Keratinocyte (primary cell): ENCODE data around the gene SKA1. TPM values are rescaled to one million over a fixed set of nuclear protein-coding genes. Genes with fewer than 3 reads are reported as not detected.
A peak's percentile ranks its signal among the peaks of the same experiment; 100 is the strongest.
"Not testable (repeated sequence)": the region's sequence is repeated elsewhere in the genome, so short reads cannot be mapped to it uniquely, and the experiment has no call there.

Source experiments
- DNase-seq: peaks from one replicate; pipeline ENCODE4 v3.0.0-alpha.2; 2011; ENCODE audit warnings: low read depth, missing footprints, low spot score
- FAIRE-seq: peaks from 2 replicates; lab custom pipeline; 2011; peaks lifted over from hg19 to GRCh38; lab: Jason Lieb, UNC
- H2AFZ ChIP-seq: 2 replicates; pipeline ENCODE4 v1.6.0; 2012; ENCODE audit warnings: low read length, control low read depth, inconsistent platforms; ENCODE audit not compliant: control insufficient read depth
- H3K27ac ChIP-seq: 2 replicates; pipeline ENCODE4 v1.5.1; 2011; ENCODE audit warnings: low read length; ENCODE audit not compliant: control insufficient read depth, insufficient read depth
- H3K27me3 ChIP-seq: 3 replicates; pipeline ENCODE4 v1.6.0; 2011; ENCODE audit warnings: low read length; ENCODE audit not compliant: control insufficient read depth, insufficient read depth; ENCODE audit errors: extremely low read depth
- H3K36me3 ChIP-seq, 2 experiments: 2 replicates in 1 of 2; 3 replicates in 1 of 2; pipeline ENCODE4 v1.5.1; 2011; ENCODE audit warnings: low read length in 2 of 2, mild to moderate bottlenecking in 1 of 2; ENCODE audit not compliant: control insufficient read depth in 2 of 2, insufficient read depth in 2 of 2; ENCODE audit errors: extremely low read depth in 1 of 2
- H3K4me1 ChIP-seq: 3 replicates; pipeline ENCODE4 v1.5.1; 2011; ENCODE audit warnings: low read length; ENCODE audit not compliant: control insufficient read depth, insufficient read depth; ENCODE audit errors: extremely low read depth
- H3K4me2 ChIP-seq: 3 replicates; pipeline ENCODE4 v1.6.0; 2011; ENCODE audit warnings: low read depth, low read length; ENCODE audit not compliant: control insufficient read depth, insufficient read depth; ENCODE audit errors: extremely low read depth
- H3K4me3 ChIP-seq, 3 experiments: fragments of 200-600 bp in 1 of 3; sonication (generic) in 1 of 3; 2 replicates in 2 of 3; 3 replicates in 1 of 3; pipeline ENCODE4 v1.5.1; 2011 to 2016; ENCODE audit warnings: low read length in 3 of 3, mild to moderate bottlenecking in 3 of 3, control low read depth in 2 of 3, inconsistent platforms in 1 of 3, low read depth in 1 of 3, mixed read lengths in 1 of 3, mixed run types in 1 of 3, moderate library complexity in 1 of 3; ENCODE audit not compliant: control insufficient read depth in 2 of 3, insufficient read depth in 2 of 3; ENCODE audit errors: extremely low read depth in 1 of 3
- H3K79me2 ChIP-seq: 2 replicates; pipeline ENCODE4 v1.6.0; 2012; ENCODE audit warnings: low read length; ENCODE audit not compliant: control insufficient read depth, insufficient read depth
- H3K9ac ChIP-seq: 3 replicates; pipeline ENCODE4 v1.6.0; 2011; ENCODE audit warnings: low read length; ENCODE audit not compliant: control insufficient read depth, insufficient read depth; ENCODE audit errors: extremely low read depth
- H3K9me1 ChIP-seq: 3 replicates; pipeline ENCODE4 v1.6.0; 2011; ENCODE audit warnings: low read length; ENCODE audit not compliant: control insufficient read depth, insufficient read depth; ENCODE audit errors: extremely low read depth
- H3K9me3 ChIP-seq: 2 replicates; pipeline ENCODE4 v1.5.1; 2012; ENCODE audit warnings: low read depth, low read length; ENCODE audit not compliant: control insufficient read depth
- H4K20me1 ChIP-seq: 3 replicates; pipeline ENCODE4 v1.6.0; 2011; ENCODE audit warnings: low read length; ENCODE audit not compliant: control insufficient read depth, insufficient read depth; ENCODE audit errors: extremely low read depth
- EZH2 ChIP-seq: IDR thresholded peaks from one replicate; pipeline ENCODE4 v1.6.1; 2012; ENCODE audit warnings: inconsistent platforms, mild to moderate bottlenecking, low read length, moderate library complexity
- dilution Hi-C: fragments of 300-500 bp; cut with MboI; formaldehyde crosslinking; loops from one replicate; pipeline ENCODE4 v1.7.0; 2020; ENCODE audit warnings: low sequenced_read_pairs; ENCODE audit not compliant: extremely low pct_ligation_motif_present
- polyA plus RNA-seq, 5 experiments: library from polyadenylated mRNA; depleted of rRNA in 3 of 5; stranded (reverse) in 3 of 5; stranded (forward) in 1 of 5; unstranded in 1 of 5; fragments of >200 nt; gene quantifications; 1 replicate in 1 of 5; 2 replicates in 3 of 5; 3 replicates in 1 of 5; pipeline versions ENCODE4 v1.2.1 to v1.2.3, GENCODE V29; 2011 to 2012; ENCODE audit warnings: missing spikeins in 2 of 5, low read depth in 1 of 5, low replicate concordance in 1 of 5
- TF ChIP-seq, protein P1 (sequence below), 3 experiments: IDR thresholded peaks in 1 of 3; conservative IDR thresholded peaks in 1 of 3; optimal IDR thresholded peaks in 1 of 3; 2 replicates in 2 of 3; 3 replicates in 1 of 3; pipeline versions ENCODE3 to v1.5.1; 2011; ENCODE audit warnings: low read length in 3 of 3, mild to moderate bottlenecking in 3 of 3, moderate library complexity in 2 of 3, control low read depth in 1 of 3, inconsistent platforms in 1 of 3; ENCODE audit not compliant: insufficient read depth in 2 of 3; ENCODE audit errors: extremely low read depth in 1 of 3

The SKA1 gene
- polyA plus RNA-seq, 1 donor (not counting 4 experiments of a cell fraction or from before 2014, with no cell fraction given), result 8.4 TPM

DNA sequence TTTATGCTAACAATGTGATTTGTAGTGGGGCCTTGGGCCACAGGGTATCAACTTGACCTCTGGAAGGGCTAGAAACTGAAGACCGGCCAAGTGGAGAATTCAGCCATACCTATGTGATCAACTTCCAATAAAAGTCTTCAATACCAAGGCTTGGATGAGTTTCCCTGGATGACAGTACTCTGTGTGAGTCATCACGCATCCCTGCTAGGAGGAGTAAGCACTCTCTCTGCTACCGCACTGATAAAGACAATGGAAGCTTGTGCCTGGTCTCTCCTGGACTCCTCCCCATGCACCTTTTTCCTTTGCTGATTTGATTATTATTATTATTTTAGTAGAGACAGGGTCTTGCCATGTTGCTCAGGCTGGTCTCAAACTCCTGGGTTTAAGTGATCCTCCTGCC, 58.1 kb downstream of the SKA1 start:
- no peaks in the 10 kb centered on the region for H3K9me1 ChIP-seq
- H3K4me2 ChIP-seq, result no peak overlapping the region
- no peak overlapping the region for H3K27ac ChIP-seq
- H3K4me3 ChIP-seq, result no peak overlapping the region
- no peak for TF ChIP-seq EZH2
- TF ChIP-seq, protein P1, sequence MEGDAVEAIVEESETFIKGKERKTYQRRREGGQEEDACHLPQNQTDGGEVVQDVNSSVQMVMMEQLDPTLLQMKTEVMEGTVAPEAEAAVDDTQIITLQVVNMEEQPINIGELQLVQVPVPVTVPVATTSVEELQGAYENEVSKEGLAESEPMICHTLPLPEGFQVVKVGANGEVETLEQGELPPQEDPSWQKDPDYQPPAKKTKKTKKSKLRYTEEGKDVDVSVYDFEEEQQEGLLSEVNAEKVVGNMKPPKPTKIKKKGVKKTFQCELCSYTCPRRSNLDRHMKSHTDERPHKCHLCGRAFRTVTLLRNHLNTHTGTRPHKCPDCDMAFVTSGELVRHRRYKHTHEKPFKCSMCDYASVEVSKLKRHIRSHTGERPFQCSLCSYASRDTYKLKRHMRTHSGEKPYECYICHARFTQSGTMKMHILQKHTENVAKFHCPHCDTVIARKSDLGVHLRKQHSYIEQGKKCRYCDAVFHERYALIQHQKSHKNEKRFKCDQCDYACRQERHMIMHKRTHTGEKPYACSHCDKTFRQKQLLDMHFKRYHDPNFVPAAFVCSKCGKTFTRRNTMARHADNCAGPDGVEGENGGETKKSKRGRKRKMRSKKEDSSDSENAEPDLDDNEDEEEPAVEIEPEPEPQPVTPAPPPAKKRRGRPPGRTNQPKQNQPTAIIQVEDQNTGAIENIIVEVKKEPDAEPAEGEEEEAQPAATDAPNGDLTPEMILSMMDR (optimal IDR thresholded peaks at IDR 0.05 in 1 of 3, IDR thresholded peaks at IDR 0.05 in 1 of 3, conservative IDR thresholded peaks at IDR 0.05 in 1 of 3; ENCODE audit: extremely low read depth in 1 of 3, insufficient read depth in 2 of 3, low read length in 3 of 3), result no peak
- dilution Hi-C loops, result no loop called here
- no peaks in the 10 kb centered on the region for H4K20me1 ChIP-seq
- no peak overlapping the region for H2AFZ ChIP-seq
- H3K9ac ChIP-seq, result no peak overlapping the region
- no peaks in the 10 kb centered on the region for H3K36me3 ChIP-seq
- no peaks in the 10 kb centered on the region for H3K79me2 ChIP-seq
- H3K9me3 ChIP-seq, result no peaks in the 10 kb centered on the region
- no peaks in the 10 kb centered on the region for H3K4me1 ChIP-seq
- no peaks in the 10 kb centered on the region for H3K27me3 ChIP-seq
- FAIRE-seq (peak; percentile 9), DNase-seq (no peak)

DNA sequence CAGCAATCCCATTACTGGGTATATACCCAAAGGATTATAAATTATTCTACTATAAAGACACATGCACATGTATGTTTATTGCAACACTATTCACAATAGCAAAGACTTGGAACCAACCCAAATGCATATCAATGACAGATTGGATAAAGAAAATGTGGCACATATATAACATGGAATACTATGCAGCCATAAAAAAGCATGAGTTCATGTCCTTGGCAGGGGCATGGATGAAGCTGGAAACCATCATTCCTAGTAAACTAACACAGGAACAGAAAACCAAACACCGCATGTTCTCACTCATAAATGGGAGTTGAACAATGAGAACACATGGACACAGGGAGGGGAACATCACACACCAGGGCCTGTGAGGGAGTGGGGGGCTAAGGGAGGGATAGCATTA, 61.9 kb downstream of the SKA1 start:
- H2AFZ ChIP-seq, H3K79me2 ChIP-seq, H3K4me2 ChIP-seq, H3K36me3 ChIP-seq, H3K9me3 ChIP-seq, H3K27me3 ChIP-seq, H3K9ac ChIP-seq, FAIRE-seq, H3K4me3 ChIP-seq, DNase-seq, dilution Hi-C loops, H4K20me1 ChIP-seq, H3K4me1 ChIP-seq, H3K27ac ChIP-seq, H3K9me1 ChIP-seq: not testable (repeated sequence)

DNA sequence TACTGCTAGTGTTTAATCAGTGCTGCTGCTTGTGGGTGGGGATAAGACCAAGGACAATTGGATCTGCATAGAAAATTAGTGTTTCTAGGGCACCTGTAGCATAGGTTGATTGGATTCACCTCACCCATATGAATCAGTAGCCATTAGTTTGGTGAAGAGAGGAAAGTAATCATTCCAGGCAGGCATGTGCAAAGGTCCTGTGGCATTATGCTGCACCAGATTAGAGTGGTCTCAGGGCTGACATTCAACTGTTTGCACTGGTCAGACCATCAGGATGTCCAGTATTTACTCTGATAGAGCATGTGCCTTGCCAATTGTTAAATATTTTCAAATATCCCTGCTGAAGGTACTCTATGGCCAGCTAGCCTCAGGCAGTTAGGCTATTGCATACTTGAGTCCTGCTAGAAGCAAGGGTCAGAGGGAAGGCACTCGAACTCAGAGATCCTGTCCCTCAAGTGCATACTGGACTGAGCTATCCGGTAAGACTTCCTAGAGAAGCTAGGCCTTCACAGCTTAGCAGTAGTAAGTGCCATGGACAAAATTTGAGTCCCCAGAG, 64.7 kb downstream of the SKA1 start:
- TF ChIP-seq, protein P1 (optimal IDR thresholded peaks at IDR 0.05 in 1 of 3, IDR thresholded peaks at IDR 0.05 in 1 of 3, conservative IDR thresholded peaks at IDR 0.05 in 1 of 3; ENCODE audit: extremely low read depth in 1 of 3, insufficient read depth in 2 of 3, low read length in 3 of 3), result no peak
- TF ChIP-seq EZH2, result no peak
- dilution Hi-C loops, result no loop called here
- Histone ChIP-seq H3K4me2 (no peak overlapping the region), H3K4me1 (no peaks in the 10 kb centered on the region), H3K79me2 (no peaks in the 10 kb centered on the region), H3K4me3 (no peak overlapping the region), H3K36me3 (no peaks in the 10 kb centered on the region), H3K9ac (no peak overlapping the region), H3K27ac (no peak overlapping the region), H3K27me3 (no peaks in the 10 kb centered on the region), H3K9me1 (no peaks in the 10 kb centered on the region), H2AFZ (no peak overlapping the region), H4K20me1 (no peaks in the 10 kb centered on the region), H3K9me3 (no peaks in the 10 kb centered on the region)
- FAIRE-seq (no peak), DNase-seq (no peak)
